Measurements from ENCODE around the gene ABCG2.

- TF ChIP-seq TAF1 (IDR thresholded peaks at IDR 0.05; ENCODE audit: borderline replicate concordance, low read depth, low read length) (no peak), POLR2A (IDR thresholded peaks at IDR 0.05; ENCODE audit: low read depth, low read length) (no peak), POLR2AphosphoS5 (IDR thresholded peaks at IDR 0.05; ENCODE audit: low read depth, low read length) (no peak)
Observed at GRCh38 chr4:88134536-88135355, 23.7 kb downstream of the ABCG2 start.
